Measurements from ENCODE around the gene SEC22C.

DNA sequence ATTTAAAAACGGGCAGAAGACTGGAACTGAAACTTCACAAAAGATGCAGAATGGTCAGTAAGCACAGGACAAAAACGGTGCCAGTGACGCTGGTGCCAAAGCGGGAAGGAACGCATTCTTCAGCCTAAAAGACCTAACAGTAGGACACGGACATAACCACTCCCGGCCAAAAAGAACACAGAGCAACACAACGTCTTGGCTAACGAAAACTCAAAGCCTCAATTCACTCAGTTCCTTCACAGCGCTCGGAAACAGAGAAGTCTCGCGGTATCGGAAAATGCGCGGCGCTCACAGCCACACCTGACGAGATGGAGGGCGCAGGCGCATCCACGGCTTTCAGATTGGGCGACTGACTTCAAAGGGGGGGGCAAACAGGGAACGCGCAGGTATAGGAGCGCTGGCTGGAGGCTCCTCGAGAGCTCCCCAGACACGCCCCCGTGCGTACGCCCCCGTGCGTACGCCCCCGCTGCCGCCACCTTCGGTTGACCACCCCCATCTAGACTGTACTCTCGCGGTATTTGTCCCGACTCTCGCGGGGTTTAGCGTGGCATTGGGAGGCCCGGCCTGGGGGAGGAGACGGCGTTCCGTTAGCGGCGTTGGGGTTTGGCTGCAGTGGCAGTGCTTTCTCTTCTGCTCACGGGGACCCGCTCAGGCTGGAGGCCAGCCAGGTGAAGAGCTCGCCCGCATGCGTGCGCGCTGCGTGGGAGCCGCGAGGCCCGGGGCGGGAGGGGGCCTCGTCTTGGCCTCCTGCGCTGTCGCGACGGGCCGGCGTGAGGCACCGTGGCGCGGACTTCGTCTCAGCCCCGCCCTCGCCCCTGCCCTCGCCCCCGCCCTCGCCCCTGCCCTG, 18.6 kb upstream of the SEC22C start, which contains the start of gene NKTR:
- no peak for TF ChIP-seq CTCF (conservative IDR thresholded peaks at IDR 0.05; ENCODE audit: low read depth in 2 of 2)
- TF ChIP-seq EZH2 (IDR thresholded peaks at IDR 0.05; ENCODE audit: low read depth, unreplicated experiment): no peak
- no peak; the same call in 1 of the 2 replicates for TF ChIP-seq ETS1 (IDR thresholded peaks at IDR 0.05)
- TF ChIP-seq CREB1 (CRISPR knock-in tag; IDR thresholded peaks at IDR 0.05; ENCODE audit: low read depth): peak; percentile 28
- TF ChIP-seq EZH2phosphoT487 (IDR thresholded peaks at IDR 0.05; ENCODE audit: unreplicated experiment): no peak
- TF ChIP-seq POLR2AphosphoS5 (IDR thresholded peaks at IDR 0.05; ENCODE audit: low read depth): peak; percentile 89
- TF ChIP-seq, protein P1, sequence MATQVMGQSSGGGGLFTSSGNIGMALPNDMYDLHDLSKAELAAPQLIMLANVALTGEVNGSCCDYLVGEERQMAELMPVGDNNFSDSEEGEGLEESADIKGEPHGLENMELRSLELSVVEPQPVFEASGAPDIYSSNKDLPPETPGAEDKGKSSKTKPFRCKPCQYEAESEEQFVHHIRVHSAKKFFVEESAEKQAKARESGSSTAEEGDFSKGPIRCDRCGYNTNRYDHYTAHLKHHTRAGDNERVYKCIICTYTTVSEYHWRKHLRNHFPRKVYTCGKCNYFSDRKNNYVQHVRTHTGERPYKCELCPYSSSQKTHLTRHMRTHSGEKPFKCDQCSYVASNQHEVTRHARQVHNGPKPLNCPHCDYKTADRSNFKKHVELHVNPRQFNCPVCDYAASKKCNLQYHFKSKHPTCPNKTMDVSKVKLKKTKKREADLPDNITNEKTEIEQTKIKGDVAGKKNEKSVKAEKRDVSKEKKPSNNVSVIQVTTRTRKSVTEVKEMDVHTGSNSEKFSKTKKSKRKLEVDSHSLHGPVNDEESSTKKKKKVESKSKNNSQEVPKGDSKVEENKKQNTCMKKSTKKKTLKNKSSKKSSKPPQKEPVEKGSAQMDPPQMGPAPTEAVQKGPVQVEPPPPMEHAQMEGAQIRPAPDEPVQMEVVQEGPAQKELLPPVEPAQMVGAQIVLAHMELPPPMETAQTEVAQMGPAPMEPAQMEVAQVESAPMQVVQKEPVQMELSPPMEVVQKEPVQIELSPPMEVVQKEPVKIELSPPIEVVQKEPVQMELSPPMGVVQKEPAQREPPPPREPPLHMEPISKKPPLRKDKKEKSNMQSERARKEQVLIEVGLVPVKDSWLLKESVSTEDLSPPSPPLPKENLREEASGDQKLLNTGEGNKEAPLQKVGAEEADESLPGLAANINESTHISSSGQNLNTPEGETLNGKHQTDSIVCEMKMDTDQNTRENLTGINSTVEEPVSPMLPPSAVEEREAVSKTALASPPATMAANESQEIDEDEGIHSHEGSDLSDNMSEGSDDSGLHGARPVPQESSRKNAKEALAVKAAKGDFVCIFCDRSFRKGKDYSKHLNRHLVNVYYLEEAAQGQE (IDR thresholded peaks at IDR 0.05; ENCODE audit: unreplicated experiment): no peak
- TF ChIP-seq ZNF114 (CRISPR knock-in tag; IDR thresholded peaks at IDR 0.05): no peak
- no peak for TF ChIP-seq JUNB (IDR thresholded peaks at IDR 0.05; ENCODE audit: unreplicated experiment)
- TF ChIP-seq NANOG (IDR thresholded peaks at IDR 0.05; ENCODE audit: borderline replicate concordance): no peak
- TF ChIP-seq STAT1 (IDR thresholded peaks at IDR 0.05; ENCODE audit: unreplicated experiment): no peak
- TF ChIP-seq ZNF331 (CRISPR knock-in tag; IDR thresholded peaks at IDR 0.05; ENCODE audit: low read depth): no peak
- TF ChIP-seq ZNF462 (CRISPR knock-in tag; IDR thresholded peaks at IDR 0.05): no peak

All from GM23338 (cell line).